Measurements from ENCODE around the gene CHRNA7.

CHRNA7 gene

DNA sequence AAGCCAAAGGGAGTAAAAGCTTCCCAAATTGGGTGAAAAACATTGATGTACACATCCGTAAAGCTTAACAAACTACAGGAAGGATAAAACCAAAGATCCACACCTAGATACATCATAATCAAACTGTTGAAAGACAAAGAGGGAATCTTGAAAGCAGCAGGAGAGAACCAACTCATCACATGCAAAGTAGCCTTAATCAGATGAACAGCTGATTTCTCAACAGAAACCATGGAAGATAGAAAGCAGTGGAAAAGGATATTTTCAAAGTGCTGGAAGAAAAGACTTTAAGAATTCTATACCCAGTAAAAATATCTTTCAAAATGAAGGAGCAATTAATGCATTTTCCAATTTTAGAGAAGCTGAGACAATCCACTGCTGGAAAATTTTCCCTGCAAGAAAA is 36.8 kb downstream of the CHRNA7 start:
- DNase-seq (ENCODE audit: extremely low read depth in 1 of 2, low read depth in 1 of 2): no peak

GRCh38 chr15:32089851-32090359 is 59.6 kb downstream of the CHRNA7 start:
- no peak for DNase-seq (ENCODE audit: extremely low read depth in 1 of 2, low read depth in 1 of 2)

- DNase-seq (ENCODE audit: extremely low read depth in 1 of 2, low read depth in 1 of 2): no peak
Observed at GRCh38 chr15:32091505-32092380, 61.4 kb downstream of the CHRNA7 start.

GRCh38 chr15:32096213-32096612 is 65.9 kb downstream of the CHRNA7 start:
- DNase-seq (ENCODE audit: extremely low read depth in 1 of 2, low read depth in 1 of 2): no peak

DNA sequence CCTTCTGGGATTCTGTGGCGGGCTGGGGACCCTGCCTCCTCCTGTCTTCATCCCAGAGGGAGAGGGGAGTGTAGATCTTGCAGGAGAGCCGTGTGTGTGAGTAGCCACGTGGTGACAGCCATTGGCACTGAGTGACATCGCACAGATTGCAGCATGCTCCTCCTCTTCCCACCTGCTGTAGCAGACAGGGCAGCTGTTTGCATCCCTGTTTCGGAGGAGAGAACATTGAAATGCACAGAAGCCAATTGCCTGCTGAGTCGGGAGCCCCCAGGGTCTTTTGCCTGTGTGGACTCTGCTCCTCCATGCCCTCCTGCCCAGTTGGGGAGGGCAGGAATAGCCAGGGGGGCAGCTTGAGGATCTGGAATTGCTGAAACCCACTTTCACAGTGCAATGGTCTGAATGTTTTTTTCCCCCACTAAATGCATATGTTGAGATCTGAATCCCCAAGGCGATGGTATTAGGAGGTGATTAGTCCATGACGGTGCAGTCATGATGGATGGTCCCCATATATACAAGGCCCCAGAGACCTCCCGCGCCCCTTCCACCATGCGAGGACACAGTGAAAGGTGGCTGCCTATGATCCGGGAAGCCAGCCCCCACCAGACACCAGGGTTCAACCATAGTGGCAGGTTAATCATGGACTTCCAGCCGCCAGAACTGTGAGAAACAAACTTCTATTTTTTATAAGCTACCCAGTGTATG is 66.8 kb downstream of the CHRNA7 start:
- no peak for DNase-seq (ENCODE audit: extremely low read depth in 1 of 2, low read depth in 1 of 2)

DNA sequence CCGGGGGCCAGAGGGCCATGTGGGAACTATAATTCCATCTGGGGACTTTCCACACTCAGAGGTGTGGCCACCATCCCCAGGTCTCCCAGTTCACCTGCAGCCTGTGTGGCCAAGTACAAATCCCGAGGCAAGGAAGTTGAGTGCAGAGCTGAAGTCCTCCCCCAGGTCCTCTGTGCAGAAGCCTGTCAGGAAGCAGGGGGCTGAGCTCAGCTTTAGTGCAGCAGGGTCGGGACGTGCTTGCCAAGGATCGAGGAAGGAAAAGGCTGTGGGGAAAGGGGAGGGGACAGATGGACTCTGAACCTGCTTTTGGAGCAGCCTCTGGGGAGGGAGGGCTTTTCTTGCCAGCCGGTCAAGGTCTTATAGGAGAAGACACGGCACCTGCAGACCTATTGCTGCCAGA is 67.7 kb downstream of the CHRNA7 start:
- no peak for DNase-seq (ENCODE audit: extremely low read depth in 1 of 2, low read depth in 1 of 2)

DNA sequence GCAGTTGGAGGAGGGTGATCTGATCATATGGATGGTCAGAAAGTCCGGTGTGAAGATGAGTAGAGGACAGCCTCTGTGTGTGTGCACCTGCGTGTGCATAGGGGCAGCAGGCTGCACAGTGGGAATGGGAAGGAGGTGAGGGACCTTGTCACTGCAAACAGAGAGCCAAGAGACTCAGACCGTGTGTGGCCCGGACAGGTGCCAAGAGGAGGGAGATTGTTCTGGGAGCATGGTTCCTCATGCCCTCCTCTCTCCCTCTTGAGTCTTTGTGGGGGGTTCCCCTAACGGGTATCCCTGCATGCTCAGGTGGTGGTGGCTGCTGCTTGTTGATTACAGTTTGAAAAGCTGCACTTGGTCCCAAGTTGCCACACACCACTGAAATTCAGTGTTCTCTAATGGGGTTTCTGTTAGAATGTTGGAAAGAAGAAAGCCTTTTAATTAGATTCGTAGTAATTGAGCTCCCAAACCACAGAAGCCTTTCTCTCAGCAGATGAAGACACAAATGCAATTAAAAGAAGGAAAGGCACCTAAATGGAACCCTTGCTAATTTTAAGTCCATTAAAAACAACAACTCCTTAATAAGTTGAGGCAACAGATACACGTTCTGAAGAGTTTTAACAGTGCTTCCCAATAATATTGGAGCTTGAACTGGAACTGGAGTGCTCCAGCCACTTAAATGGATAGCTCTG is 68.9 kb downstream of the CHRNA7 start:
- no peak for DNase-seq (ENCODE audit: extremely low read depth in 1 of 2, low read depth in 1 of 2)

DNA sequence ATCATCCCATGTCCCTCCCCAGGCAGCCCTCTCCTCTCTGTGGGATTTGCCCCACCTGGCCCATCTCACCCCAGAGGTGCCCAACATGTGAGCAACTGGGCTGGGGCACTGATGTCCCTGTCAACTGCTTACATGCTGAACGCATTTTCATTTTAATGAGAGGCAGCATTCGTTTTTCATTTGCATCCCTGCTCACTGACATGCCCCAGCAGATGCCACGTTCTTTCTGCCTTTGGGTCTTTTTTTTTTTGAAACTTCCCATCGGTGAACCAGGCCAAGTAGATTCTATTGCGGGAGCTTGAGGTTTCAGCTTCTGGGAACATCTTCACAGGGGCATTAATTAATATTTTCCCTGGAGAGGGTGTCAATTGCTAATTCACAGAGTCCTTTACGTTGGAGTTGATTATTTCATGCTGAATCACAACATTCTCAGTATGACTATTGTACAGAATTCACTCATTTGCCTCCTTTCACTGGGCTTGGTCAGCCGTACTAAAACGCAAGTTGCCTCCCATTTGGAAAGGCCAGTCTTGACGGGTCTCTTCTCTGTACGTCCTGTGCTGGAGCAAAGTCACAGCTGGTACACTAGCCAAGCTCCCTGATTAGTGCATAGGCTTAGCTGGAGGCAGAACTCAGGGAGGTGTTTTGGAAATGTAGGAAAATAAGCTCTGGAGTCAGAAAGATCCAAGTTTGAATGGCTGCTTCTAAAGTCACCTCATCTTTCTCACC is 69.8 kb downstream of the CHRNA7 start:
- no peak for DNase-seq (ENCODE audit: extremely low read depth in 1 of 2, low read depth in 1 of 2)

- DNase-seq (ENCODE audit: extremely low read depth in 1 of 2, low read depth in 1 of 2): no peak
Observed at GRCh38 chr15:32104061-32104995, 74.0 kb downstream of the CHRNA7 start.

- no peak for DNase-seq (ENCODE audit: extremely low read depth in 1 of 2, low read depth in 1 of 2)
Observed at GRCh38 chr15:32105258-32106241, 75.2 kb downstream of the CHRNA7 start.

GRCh38 chr15:32106401-32107381 is 76.4 kb downstream of the CHRNA7 start:
- no peak for DNase-seq (ENCODE audit: extremely low read depth in 1 of 2, low read depth in 1 of 2)

DNA sequence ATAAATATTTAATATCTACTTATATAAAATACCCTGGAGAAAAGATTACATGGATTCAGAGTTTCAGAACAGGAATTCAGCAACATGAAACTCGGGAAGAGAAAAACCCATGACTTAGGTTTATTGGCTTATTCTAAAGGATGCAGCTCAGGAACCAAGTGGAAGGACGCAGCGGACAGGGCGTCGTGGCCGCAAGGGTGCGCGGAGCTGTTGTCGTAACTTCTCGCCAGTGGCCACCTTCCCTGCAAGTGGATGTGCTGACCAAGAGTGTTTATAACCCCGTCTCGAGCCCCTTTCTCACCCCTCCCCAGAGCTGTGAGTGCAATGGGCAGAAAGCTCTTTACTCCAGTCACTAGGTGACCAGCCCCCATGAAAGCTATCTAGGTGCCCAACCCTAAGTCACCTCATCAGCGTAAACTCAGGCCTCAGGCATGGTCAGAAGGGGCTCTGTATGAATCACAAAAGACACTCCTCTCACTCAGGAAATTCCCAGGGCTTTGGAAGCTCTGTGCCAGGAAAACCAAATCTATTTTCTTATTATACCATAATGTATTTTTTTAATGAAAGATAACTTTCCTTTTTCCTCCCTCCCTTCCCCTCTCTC is 77.3 kb downstream of the CHRNA7 start:
- DNase-seq (ENCODE audit: extremely low read depth in 1 of 2, low read depth in 1 of 2): no peak

DNA sequence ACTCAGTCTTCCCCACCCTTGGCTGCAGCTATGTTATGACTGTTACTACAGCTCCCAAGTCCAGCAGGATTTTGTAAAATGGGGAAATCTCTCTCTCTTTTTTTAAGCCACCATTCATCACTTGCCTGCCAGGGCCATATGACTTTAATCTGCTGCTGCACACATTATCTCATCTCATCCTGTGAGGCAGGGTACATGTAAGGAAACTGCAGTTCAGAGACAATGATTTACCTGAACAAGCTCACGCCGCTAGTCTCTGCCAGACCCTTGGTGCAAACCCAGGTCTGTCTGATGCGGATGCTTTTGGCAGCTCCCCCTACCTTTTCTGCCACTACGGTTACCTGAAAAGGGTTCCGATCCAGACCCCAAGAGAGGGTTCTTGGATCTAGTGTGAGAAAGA is 78.3 kb downstream of the CHRNA7 start:
- no peak for DNase-seq (ENCODE audit: extremely low read depth in 1 of 2, low read depth in 1 of 2)

GRCh38 chr15:32112101-32112500 is 81.8 kb downstream of the CHRNA7 start:
- DNase-seq (ENCODE audit: extremely low read depth in 1 of 2, low read depth in 1 of 2): no peak

- DNase-seq (ENCODE audit: extremely low read depth in 1 of 2, low read depth in 1 of 2): no peak
Observed at GRCh38 chr15:32113224-32113623, 82.9 kb downstream of the CHRNA7 start.

DNA sequence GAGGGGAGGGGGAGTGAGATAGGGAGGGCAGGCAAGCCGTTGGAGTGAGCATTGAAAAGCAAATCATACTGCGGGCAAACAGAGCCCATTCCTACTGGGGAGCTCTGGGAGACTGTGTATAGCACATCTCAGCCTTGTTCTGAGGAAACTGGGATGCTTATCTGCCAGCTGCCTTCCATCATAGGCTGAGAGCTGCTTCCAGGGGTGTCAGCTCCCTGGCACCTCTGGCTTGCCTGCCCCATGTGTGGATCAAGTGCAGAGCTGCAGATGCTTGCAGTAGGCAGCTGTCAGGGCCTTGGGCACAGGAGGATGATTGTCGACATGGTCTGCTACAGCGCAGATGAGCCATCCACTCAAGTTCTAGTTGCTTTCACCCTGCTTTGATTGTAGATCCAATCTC is 86.8 kb downstream of the CHRNA7 start:
- DNase-seq (ENCODE audit: extremely low read depth in 1 of 2, low read depth in 1 of 2): no peak

DNA sequence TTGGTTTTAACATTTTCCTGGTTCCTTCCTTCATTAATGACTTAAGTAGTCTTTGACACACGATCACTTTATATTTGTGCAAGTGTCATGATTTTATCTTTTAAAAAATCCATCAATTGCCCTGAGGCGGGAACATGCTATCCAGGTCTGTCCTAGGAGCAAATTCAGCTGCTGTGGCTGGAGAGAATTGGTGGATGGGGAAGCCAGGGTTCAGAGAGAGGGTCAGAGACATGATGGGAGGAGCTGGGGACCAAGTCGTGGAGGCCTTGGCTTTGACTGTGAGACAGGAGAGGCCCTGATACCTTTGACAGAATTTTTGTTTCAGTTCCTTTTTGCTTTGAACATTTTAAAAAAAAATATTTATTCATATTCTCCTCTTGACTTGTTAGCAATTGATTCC is 89.0 kb downstream of the CHRNA7 start:
- no peak for DNase-seq (ENCODE audit: extremely low read depth in 1 of 2, low read depth in 1 of 2)
